NCI-H2227 (cell line): ENCODE data around the gene BCOR.
A peak's percentile ranks its signal among the peaks of the same experiment; 100 is the strongest.

Experiments used
- DNase-seq: peaks from one replicate; lab custom pipeline; 2025; ENCODE audit not compliant: unreplicated experiment; lab: John Stamatoyannopoulos, UW

Gene BCOR

DNA sequence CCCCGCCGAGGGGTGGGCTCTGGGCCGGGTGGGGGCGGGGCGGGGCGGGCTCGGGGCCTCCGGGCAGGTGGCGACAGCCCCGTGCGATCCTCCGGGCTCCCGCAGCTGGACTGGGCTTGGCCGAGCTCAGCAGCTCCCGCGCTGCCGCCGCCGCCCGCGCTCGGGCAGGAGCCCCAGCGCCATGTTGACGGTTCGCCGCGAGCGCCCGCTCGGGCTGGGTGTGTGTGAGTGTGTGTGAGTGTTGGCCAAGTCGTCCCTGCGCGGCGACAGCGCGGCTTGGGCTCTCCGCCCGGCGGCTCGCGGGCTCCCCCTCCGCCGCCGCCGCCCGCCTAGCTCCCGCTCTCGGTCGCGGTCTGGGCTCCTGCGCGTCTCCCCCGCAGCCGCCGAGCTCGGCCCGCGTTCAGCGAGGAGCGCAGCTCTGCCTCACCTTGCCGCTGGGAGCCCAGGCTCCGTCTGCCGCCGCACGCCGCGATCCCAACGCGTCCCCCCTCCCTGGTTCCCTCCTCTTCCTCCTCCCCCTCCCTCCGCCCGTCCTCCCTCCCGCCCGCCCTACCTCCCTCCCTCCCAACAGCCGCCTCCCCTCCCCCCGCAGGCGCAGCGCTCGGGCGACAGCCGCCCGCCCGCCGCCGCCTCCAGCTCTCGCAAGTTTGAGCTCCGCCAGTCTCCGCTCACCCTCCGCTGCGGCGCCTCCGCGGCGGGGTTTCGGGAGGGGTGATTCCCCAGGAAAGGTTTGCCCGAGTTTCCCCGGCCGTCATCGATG, at the start of gene BCOR:
TSS of gene BCOR (minus strand) at position 455 of the 760 bp plus-strand sequence. CDS start 20,029 bp downstream, outside the sequence.
- peak; percentile 91 for DNase-seq

DNA sequence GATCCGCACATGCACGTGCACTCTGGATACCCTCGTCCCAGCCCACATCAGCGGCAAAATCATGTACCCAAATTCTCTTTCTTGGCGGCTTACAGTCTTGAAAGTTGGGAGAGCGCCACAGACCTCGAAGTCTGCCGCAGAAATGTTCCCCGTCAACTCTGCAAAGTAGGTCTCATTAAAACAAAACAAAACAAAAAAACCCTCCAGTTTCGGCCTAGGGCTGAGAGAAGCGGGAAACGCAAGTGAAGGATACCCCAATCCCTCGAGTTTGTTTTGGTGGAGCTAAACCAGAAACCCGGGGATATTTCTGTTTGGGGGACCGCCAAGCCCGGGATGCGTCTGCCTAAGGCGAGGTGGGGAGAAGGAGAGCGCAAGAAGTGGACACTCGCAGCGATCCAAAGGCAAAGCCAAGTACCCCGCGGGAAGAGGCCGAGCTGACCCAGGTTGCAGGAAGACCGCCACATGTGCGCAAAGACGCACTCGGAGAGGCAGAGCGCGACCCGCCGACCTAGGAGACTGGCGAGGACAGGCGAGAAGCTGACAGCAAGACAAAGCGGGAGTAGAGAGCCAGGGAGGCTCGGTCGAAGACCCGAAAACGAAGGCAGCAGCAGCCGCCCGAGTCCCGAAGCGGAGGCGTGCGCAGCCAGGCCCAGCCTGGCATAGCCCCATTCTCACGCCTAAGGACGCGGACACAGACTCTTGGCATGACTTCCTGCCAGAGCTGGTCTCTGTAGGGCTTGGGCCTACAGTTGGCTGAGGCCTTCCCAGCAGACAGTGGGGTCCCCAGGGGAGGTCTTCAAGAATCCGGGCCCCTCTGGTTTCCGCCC, 49.6 kb upstream of the BCOR start:
- DNase-seq = no peak

DNA sequence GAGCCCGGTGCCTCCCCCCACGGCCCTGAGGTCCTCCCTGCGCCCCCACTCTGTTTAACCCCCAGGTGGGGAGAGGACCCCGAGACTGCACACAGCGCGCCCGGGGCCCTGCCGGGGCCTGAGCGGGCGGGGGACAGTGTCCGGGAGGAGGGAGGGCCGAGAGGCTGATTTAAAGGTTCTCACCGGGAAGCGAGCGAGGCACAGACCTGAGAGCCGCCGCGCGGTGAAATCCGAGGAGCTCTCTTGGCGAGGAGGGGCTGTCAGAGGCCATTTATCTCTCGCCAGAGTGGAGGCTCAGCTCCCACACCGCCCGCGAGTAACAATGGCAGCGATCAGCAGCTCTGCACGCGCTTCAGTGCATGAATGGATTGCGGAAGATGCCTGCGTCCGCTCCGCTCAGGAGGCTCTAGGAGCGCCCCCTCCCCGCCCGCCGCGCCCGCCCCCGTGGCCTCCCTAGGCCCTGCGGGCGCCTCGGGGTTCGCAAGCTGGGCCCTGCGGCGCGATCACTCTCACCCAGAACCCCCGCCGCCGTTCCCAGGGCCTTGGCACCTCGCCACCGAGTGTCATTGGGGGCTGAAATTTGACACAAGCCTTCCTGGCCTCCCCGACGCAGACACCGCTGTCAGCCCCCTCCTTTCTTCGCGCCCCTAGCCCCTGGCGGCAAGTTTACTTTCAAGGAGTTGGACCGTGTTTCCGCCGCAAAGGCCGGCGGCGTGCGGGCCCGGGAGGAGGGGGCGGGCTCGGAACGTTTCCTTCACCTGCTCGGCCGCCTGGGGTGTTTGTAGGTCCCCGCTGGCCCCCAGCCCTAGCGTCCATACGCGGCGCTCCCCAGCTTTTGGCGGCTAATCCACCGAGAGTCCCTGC, 48.7 kb upstream of the BCOR start:
- peak; percentile 66 for DNase-seq

DNA sequence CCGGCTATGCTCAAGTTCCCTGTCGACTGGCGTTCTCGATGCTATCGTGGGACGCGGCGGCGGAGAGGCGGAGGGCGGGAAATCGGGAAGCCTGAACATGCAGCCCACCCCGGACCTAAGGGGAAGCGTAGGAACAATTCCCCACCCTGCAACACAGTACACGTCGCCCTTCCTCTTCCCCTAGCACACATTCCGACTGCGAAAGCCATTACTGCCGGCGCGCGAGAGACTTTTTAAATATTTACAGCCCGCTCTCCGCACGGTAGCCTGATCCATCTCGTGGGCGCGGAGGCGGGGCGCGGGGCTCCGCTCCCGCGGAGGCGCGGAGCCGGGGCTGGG, 48.1 kb upstream of the BCOR start:
- no peak for DNase-seq

DNA sequence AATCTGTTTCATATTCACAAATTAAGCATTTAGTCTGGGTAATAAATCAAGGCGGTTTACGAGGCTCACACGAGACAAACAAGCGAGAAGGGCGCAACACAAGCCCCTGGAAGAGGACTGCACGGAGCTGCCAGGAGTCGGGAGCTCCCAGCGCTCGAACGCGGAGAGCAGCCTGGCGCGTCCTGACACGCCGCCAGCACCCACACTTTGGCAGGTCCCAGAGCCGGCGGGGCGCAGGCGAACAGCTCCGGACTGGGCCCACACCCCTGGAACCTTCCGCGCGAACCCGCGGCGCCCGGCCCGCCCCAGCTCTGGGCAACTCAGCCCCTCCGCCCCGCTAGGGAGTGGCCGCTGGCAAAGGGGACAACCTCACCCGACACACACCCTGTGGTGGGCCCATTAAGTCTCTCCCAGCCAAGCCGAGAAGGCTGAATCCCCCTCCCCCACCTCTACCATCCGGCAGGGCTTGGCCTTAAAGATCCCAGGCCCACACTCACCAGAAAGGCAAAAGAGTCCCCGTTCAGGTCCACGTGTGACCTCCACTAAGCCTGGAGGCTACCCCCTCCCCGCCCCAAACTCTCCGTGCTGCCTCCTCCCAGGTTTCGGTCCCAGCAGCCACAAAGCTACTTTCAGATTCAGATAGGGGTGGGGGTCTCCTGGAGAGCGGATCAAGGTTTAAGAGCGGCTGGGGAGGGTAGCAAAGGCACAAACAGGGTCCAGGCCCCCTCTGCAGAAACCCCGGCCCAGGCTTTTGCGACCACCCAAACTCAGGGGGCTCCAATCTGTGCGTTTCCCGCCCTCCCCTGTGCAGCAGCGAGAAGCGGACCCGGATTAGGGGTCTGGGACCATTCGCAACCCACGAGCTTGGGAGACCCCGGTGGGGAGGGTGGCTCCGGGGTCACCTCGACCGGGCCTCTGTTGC, 47.5 kb upstream of the BCOR start:
- no peak for DNase-seq

DNA sequence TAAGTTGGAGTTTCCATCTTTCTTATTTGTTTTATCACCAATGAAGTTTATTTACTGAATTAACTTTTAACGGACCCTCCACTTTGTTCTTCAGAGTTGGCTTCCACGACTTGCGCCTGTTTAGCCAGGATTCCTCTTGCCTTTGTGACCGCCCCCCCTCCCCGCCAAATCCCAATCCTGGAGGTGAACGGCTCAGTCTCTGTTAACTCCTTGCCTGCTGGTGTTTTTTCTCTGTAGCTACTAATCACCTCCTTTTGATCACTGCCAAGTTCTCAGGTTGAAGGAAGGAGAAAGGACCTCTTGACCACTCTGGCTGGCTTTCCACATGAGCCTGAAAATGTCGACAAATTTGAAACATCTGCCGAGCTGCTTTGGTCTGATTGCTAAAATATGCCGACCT, 46.8 kb upstream of the BCOR start:
- DNase-seq = no peak

DNA sequence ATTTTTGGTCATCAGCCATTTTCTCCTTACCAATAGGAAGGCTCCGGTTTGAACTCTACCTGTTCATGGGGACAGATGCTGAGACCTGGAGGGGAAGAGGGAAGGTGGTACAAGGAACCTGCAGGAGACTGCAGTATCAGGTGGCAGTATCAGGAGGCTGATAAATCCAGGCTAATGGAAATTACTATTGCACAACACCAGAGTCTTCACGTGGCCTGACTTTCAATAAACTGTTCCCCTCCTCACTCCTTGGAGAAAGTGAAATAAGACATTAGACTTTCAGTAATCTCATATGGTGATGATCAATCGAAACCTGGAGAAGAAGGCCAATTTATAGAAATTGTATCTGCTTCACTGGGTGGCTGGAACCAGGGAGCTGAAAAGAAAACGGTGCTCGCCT, 46.2 kb upstream of the BCOR start:
- DNase-seq = no peak

DNA sequence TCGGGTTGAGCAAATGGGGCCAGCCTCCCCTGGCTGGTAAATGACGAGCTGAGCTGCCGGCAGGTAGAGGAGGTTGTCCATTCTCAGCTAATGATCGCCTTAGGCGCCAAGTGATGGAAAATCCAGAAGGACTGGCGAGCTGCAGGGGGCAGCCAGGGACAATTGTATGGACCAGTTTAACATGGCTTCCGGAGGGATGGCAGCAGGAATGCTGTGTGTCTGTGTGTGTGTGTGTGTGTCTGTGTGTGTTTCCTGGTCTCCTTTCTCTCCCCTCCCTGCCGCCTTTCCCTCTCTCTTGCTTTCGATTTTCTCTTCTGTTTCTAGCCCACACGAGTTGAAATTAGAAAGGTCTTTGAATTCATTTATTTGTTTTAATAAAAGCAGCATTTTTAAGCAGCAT, 45.2 kb upstream of the BCOR start:
- no peak for DNase-seq

DNA sequence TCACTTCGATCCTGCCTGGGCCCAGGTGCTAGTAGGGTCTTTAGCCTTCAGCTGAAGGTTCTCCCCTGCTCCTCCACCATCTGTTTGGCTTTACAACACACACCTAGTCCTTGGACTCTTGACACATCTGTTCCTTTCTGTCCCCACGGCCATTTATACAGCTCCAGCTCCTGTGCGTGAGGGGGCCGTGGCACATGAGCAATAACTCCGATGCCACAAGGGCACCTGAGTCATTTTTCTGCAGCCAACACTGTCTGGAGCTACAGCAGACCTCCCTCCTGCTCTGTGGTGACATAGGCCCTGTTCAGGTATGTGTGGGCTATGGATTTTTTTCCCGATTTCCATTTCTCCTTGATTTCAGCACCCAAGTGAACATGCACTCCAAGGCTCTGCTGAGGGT, 44.7 kb upstream of the BCOR start:
- no peak for DNase-seq

DNA sequence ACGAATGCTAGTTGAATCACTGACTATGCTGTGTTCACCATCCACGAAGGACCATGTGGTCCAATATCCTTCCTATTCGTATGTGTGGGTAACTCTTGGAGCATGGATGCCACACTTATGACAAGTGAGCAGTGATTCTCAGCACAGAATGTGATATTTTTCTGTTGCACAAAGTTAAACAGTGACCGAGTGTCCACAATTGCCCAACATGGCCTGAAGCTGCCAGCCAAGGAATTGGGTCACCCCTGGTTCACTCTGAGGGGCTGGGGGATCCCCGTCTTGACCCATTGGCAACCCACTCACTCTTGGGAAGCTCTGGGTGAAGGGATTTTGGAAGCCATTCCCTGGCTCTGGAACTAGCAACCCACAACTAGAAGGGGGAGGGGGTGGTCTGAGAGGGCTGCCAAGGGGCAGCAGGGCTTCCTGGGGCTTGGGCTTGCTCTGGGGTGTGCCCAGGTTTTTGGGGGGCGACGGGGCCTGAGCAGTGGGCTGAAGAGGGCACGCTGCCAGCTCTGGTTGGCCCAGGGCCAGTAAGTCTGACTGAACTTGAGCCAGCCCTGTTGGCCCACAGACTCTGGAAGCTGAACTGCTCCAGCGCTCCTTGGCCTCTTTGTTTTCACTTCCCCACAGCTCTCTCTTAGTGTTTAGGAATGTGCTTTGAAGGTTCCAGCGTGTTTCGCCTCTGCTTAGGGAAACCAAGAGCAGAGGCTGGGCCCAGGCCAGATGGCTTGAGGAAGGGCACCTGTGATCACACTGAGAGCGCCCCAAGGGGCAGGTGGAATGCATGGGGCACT, 43.1 kb upstream of the BCOR start:
- DNase-seq = no peak

DNA sequence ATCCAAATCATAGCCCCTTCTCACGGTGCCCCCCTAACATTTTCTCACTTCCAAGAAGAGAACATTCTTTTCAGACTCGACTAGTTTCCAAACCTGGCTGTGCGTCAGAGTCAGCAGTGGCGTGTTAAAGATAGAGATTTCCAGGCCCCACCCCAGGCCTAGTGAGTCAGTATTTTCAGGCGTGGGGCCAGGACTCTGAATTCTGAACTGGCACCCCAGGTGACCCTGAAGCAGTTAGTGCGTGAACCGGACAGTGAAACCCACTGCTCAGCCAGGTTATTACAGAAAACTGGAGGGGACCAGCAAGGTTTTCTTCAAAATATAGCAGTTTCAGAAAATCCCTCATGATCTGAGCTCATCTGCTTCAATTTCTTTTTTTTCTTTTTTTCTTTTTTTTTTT, 35.0 kb upstream of the BCOR start:
- no peak for DNase-seq

DNA sequence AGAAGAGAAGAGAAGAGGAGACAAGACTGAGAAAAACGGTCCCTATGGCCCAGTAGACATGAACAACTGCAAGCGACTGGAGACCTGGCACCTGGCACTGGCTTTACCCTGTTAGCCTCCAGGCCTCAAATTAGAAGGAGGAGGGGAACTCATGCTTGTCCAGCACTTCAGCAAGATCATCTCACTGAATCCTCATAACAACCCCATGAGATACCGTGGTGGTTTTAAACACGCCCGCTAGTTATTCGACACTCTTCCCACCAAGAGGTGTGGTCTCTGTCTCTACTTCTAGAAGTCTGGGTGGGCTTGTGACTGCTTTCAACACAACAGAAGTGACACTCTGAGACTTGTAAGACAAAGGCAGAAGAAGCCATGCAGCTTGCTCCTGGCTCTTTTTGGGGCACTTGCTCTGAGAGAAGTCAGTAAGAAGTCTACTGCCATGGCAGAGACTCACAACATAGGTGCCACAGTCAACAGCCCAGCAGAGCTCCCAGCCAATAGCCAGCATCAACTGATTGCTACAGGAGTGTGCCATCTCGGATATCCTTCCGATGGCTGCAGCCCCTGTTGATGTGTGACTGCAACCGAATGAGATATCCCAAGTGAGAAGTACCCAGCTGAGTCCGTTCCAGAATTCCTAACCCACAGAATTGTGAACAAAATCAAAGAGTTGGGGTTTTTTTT, 34.0 kb upstream of the BCOR start:
- DNase-seq = no peak

DNA sequence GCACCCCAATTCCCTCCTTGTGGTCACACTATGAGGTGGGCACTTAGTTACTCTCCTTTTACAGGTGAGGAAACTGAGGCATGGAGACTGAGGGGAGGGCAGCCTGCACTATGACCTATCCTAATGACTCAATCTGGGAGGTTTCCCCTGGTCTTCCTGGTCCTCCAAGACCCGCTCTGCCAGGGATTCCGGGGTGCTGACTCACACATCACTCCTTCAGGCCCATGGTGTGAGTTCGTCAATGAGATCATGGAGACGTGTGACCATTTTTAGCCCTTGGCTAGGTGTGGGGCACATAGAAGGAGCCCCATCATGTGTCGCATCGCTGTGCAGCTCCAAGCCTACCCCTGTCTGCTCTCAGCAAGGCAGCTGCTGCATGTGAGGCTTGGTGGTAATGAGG, 32.4 kb upstream of the BCOR start:
- DNase-seq = no peak

DNA sequence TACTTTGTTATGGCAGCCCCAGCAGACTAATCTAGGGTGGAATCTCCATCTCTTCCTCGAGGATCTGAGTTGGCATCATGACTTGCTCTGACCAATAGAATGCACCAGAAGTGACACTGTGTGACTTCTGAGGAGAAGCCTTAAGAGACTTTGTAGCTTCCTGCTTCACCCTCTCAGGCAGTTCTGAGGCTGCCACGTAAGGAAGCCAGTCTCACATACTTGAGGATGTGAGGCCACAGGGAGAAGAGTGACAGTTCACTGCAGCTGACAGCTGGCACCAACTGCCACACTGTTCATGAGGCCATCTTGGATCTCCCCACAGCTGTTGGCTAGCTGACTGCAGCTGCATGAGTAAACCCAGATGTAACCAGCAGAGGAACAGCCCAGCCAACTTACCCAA, 29.3 kb upstream of the BCOR start:
- no peak for DNase-seq

DNA sequence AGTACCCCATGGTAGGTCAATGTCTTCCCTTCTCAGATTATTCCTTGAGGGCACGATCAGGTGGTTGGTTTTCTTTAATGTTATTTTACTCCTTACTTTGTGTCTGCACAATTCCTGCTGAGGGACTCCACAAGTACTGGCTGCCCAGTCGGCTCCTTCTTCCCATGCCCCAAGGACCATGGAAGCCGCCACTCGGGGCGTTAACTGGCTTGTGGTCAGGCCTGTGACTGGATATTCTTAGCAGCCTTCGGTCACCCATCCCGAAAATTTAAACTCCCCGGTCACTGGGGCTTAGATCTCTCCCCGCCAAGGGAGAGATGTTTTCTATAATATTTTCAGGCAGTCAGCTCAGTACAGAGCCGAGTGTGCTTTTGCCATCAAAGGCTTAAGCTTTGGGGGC, 24.7 kb upstream of the BCOR start:
- DNase-seq = no peak

DNA sequence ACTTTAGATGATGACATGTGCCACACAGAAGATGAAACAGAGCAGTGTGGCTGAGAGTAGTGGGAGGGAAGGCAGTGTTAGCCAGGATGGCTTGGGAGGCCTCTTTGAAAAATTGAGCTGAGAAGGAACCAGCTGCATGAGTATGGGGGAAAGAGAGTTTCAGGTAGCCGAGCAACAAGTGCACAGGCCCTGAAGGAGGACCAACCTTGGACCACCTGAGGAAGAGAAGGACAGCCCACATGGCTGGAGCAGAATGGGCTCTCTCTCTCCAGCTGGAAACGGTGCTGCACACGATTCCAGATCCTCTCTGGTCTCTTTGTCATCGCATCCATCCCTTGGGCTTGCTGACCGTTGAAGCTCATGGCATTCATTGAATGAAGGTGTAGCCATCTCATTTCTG, 23.9 kb upstream of the BCOR start:
- no peak for DNase-seq

DNA sequence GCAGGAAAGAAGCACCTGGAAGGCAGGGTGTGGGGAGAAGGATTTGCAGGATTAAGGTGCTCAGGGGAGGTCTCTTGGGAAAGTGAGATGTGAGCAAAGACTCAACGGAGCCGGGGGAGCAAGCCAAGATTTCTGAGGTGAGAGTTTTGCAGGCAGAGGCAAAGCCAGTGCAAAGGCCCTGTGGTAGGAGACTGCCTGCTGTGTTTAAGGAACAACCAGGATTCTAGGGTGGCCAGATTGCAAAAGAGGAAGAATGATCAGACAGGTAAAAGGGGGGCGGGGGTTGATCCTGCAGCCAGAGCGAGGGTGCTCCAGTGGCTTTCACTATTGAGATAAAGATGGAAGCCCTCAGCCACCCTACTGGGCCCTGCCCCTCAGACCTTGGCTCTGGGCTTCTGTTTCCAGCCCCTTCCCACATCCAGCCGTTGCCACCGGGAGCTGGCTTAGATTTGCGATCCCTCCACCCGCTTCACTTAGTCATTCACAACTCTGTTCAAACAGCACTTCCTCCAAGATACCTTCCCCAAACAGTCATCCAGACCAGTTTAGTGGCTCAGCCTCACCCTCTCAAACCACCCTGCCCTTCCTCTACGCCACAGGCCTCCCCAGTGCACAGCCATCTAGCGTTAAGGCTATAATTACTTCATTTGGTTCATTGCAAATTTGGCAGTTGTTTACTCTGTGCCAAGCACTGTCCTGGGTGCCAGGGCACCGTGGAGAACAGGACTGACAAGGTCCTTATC, 23.3 kb upstream of the BCOR start:
- DNase-seq = no peak

DNA sequence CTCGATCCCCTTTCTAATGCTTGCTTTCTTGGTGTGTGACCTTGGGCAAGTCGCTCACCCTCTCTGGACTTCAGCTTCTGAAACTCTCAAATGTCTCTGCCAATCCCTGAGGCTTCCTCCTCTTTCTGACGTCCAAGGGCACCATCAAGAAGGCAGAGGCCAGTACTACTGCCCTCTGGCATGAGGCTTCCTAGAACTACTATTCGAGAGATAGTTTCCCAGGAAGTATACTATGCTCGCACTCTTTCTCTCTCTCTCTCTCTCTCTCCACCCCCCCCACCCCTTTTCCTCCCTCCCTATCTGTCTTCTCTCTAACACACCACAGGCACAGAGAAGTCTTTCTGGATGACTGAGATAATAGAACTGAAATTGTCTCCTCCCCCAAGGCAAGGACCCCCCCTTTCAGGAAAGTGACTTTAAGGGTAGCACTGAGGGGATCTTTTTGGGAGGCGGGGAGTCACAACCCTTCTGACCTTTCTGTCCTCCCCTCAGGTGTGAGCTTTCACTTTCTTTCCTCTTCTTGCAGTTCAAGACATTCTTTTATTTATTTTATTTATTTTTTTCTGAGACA, 20.0 kb upstream of the BCOR start:
- DNase-seq = no peak
